Activated CD4-positive, alpha-beta T cell treated with anti-CD3 and anti-CD28 coated beads, Interleukin-10, Interleukin-2, amounts not matched to agents 100 ng/mL and 50 ng/mL, durations not matched to agents 16 hours and 8 hours (primary cell): Measurements from ENCODE around the gene DLAT.
A peak's percentile ranks its signal among the peaks of the same experiment; 100 is the strongest.
"Not testable (repeated sequence)": the region's sequence is repeated elsewhere in the genome, so short reads cannot be mapped to it uniquely, and the experiment has no call there.

Source experiments
- DNase-seq: peaks from one replicate; pipeline ENCODE4 v3.0.0-alpha.2; 2020

DLAT gene

GRCh38 chr11:112005422-112006094 lies 19.6 kb upstream of the DLAT start:
- no peak for DNase-seq

GRCh38 chr11:112006095-112006441 lies 19.1 kb upstream of the DLAT start:
- not testable (repeated sequence) for DNase-seq

GRCh38 chr11:112011451-112011850 lies 13.8 kb upstream of the DLAT start:
- DNase-seq: not testable (repeated sequence)

GRCh38 chr11:112012874-112013273 lies 12.3 kb upstream of the DLAT start:
- no peak for DNase-seq

- no peak for DNase-seq
Measured at GRCh38 chr11:112013497-112014164, 11.6 kb upstream of the DLAT start.

- no peak for DNase-seq
Measured at GRCh38 chr11:112016088-112016764, 9.0 kb upstream of the DLAT start.

GRCh38 chr11:112016765-112017376 lies 8.3 kb upstream of the DLAT start:
- no peak for DNase-seq

GRCh38 chr11:112017538-112017937 lies 7.7 kb upstream of the DLAT start:
- DNase-seq: no peak

GRCh38 chr11:112019066-112019465 lies 6.1 kb upstream of the DLAT start:
- DNase-seq: no peak

- DNase-seq: no peak
Measured at GRCh38 chr11:112023104-112023503, 2.1 kb upstream of the DLAT start.

GRCh38 chr11:112024178-112024772 lies 933 bp upstream of the DLAT start:
- DNase-seq: peak; percentile 45

GRCh38 chr11:112025707-112026106 lies 499 bp downstream of the DLAT start:
- peak; percentile 7 for DNase-seq

GRCh38 chr11:112026784-112027410 lies 1.7 kb downstream of the DLAT start:
- not testable (repeated sequence) for DNase-seq

- no peak for DNase-seq
Measured at GRCh38 chr11:112029460-112029859, 4.3 kb downstream of the DLAT start.

- no peak for DNase-seq
Measured at GRCh38 chr11:112033902-112034301, 8.7 kb downstream of the DLAT start.

- no peak for DNase-seq
Measured at GRCh38 chr11:112037527-112037926, 12.3 kb downstream of the DLAT start.

GRCh38 chr11:112042161-112042960 lies 17.2 kb downstream of the DLAT start:
- DNase-seq: no peak

- DNase-seq: no peak
Measured at GRCh38 chr11:112042961-112043304, 17.7 kb downstream of the DLAT start.

- no peak for DNase-seq
Measured at GRCh38 chr11:112044961-112045360, 19.8 kb downstream of the DLAT start.

GRCh38 chr11:112046647-112047046 lies 21.4 kb downstream of the DLAT start:
- not testable (repeated sequence) for DNase-seq

GRCh38 chr11:112048256-112048655 lies 23.0 kb downstream of the DLAT start:
- not testable (repeated sequence) for DNase-seq

- no peak for DNase-seq
Measured at GRCh38 chr11:112049777-112050176, 24.6 kb downstream of the DLAT start.
